Ascending aorta (tissue), 2 donors: ENCODE results near the gene CELA1. TPM values are rescaled to one million over a fixed set of nuclear protein-coding genes. Genes with fewer than 3 reads are reported as not detected.

Experiments
- DNase-seq, 2 donors: peaks; one replicate each; pipeline ENCODE4 v3.0.0-alpha.2; 2019; ENCODE audit warnings: low spot score in 2 of 2
- H3K27ac ChIP-seq, 2 donors: fragments of 200-600 bp; sonication (generic); one replicate each; pipeline ENCODE4 v1.5.1; 2016 to 2017; ENCODE audit warnings: mild to moderate bottlenecking in 1 of 2
- H3K27me3 ChIP-seq: fragments of 200-600 bp; sonication (generic); one replicate; pipeline ENCODE4 v1.5.1; 2017
- H3K36me3 ChIP-seq, 2 donors: fragments of 200-600 bp; sonication (generic); one replicate each; pipeline ENCODE4 v1.5.1; 2016
- H3K4me1 ChIP-seq, 2 donors: fragments of 200-600 bp; sonication (generic); one replicate each; pipeline ENCODE4 v1.5.1; 2016 to 2017; ENCODE audit warnings: mild to moderate bottlenecking in 1 of 2
- H3K4me3 ChIP-seq, 2 donors: fragments of 200-600 bp; sonication (generic); one replicate each; pipeline ENCODE4 v1.5.1; 2016 to 2017; ENCODE audit warnings: mild to moderate bottlenecking in 1 of 2
- H3K9me3 ChIP-seq, 2 donors: fragments of 200-600 bp; sonication (generic); one replicate each; pipeline ENCODE4 v1.5.1; 2016
- intact Hi-C: fragments of 100-400 bp; cut with DNase I; formaldehyde crosslinking; loops from one replicate; pipeline ENCODE4 v1.15.1; 2023
- total RNA-seq: library from RNA; depleted of rRNA; stranded (reverse); fragments of >200 nt; gene quantifications from one replicate; pipeline ENCODE4 v1.1.0, GENCODE V29; 2016
- TF ChIP-seq, protein P1 (sequence below), 3 experiments: fragments of 200-600 bp in 2 of 3; fragments of 450-650 bp in 1 of 3; sonication (generic) in 2 of 3; IDR thresholded peaks; one replicate each; pipeline ENCODE4 v1.5.1; 2016 to 2019; ENCODE audit warnings: antibody characterized with exemption in 3 of 3, mild to moderate bottlenecking in 1 of 3, moderate library complexity in 1 of 3

Gene CELA1
- total RNA-seq, 1 donor from 2014 or later, result not detected

DNA sequence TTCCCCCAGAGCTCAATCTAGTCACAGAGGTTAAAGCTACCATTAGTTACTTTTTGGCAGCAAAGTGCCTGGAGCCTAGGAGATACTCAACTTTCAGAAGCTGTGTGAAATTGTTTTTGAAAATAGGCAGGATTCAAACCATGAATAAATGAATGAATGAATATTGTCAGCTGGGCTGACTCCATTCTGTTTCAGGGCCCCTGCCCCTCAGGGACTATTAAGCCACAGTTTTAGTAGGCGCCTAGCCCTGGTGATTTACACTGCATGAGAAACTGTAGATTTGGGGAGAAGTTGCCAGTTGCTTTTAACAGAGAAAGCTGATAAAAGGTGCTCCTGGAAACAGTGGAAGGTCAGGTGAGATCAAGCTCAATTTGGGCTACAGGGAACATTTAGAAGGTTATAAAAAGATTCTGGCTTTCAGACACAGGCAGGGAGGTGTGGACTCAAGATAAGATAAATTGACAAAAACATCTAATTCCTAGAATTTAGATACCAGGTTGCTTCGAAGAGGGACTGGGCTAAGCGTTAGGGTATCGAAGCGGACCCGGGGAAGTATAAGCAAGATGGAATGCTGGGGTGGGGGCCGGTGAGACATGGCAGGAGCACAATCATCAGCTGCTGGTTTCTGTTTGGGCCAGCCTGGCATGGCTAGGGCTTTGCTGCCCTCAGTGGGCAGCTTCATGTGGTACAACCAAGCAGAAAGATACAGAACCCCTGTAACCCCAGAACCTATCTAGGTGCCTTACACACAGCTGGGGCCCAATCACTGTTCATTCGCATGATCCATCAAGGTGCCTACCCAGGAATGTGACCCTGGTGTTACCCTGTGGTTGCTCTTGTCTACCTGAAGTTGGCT, 14.9 kb upstream of the CELA1 start:
- Histone ChIP-seq H3K4me3 (no peak overlapping the region), H3K9me3 (no peaks in the 10 kb centered on the region), H3K4me1 (no peaks in the 10 kb centered on the region), H3K27ac (no peak overlapping the region), H3K27me3 (no peaks in the 10 kb centered on the region), H3K36me3 (no peaks in the 10 kb centered on the region)
- intact Hi-C loops, result no loop called here
- TF ChIP-seq, protein P1, sequence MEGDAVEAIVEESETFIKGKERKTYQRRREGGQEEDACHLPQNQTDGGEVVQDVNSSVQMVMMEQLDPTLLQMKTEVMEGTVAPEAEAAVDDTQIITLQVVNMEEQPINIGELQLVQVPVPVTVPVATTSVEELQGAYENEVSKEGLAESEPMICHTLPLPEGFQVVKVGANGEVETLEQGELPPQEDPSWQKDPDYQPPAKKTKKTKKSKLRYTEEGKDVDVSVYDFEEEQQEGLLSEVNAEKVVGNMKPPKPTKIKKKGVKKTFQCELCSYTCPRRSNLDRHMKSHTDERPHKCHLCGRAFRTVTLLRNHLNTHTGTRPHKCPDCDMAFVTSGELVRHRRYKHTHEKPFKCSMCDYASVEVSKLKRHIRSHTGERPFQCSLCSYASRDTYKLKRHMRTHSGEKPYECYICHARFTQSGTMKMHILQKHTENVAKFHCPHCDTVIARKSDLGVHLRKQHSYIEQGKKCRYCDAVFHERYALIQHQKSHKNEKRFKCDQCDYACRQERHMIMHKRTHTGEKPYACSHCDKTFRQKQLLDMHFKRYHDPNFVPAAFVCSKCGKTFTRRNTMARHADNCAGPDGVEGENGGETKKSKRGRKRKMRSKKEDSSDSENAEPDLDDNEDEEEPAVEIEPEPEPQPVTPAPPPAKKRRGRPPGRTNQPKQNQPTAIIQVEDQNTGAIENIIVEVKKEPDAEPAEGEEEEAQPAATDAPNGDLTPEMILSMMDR (IDR thresholded peaks at IDR 0.05), result no peak
- DNase-seq, result no peak

DNA sequence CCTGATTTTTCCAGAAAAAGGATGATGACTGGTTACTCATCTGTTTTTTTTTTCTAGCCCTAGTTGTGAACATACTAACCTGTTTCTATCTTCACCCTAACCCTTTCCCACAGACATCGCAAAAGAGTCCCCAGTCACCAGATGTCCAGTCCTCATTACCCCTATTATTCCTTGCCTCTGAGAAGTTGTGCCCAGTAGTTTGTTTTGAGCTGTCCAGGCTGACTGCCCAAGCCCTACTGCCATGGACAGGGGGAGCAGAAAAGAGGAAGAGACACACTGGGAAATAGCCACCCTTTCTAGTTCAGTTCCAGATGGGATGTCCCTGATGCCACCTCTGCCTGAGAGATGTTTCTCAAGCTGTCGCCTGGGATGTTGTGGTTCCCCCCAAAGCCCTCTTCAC, 13.8 kb upstream of the CELA1 start:
- intact Hi-C loops, result no loop called here
- Histone ChIP-seq H3K27me3 (no peaks in the 10 kb centered on the region), H3K4me1 (no peaks in the 10 kb centered on the region), H3K9me3 (no peaks in the 10 kb centered on the region), H3K4me3 (no peak overlapping the region), H3K27ac (no peak overlapping the region), H3K36me3 (no peaks in the 10 kb centered on the region)
- TF ChIP-seq, protein P1 (IDR thresholded peaks at IDR 0.05), result no peak
- no peak for DNase-seq

DNA sequence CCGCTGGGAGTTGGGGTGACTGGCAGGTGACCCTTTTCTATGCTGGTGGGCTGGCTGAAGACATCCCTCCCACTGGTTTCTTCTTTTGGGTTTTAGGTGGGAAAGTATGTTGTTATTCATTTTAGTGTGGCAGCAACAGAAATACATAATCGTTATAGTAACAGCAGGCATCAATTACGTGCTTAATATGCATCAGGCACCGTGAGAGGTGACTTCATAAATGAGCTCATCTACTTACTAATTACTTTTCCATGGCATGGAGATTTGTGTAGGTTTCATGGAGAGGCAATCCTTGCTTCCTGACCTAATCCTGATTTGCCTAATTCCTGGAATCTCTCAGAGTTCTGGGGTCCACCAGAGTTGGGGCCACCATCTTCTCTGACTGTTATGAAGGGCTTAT, 13.4 kb upstream of the CELA1 start:
- no peaks in the 10 kb centered on the region for H3K9me3 ChIP-seq
- intact Hi-C loops, result no loop called here
- H3K4me1 ChIP-seq, result no peaks in the 10 kb centered on the region
- no peaks in the 10 kb centered on the region for H3K27me3 ChIP-seq
- DNase-seq, result no peak
- H3K27ac ChIP-seq, result no peak overlapping the region
- no peak overlapping the region for H3K4me3 ChIP-seq
- TF ChIP-seq, protein P1 (IDR thresholded peaks at IDR 0.05), result no peak
- no peaks in the 10 kb centered on the region for H3K36me3 ChIP-seq

DNA sequence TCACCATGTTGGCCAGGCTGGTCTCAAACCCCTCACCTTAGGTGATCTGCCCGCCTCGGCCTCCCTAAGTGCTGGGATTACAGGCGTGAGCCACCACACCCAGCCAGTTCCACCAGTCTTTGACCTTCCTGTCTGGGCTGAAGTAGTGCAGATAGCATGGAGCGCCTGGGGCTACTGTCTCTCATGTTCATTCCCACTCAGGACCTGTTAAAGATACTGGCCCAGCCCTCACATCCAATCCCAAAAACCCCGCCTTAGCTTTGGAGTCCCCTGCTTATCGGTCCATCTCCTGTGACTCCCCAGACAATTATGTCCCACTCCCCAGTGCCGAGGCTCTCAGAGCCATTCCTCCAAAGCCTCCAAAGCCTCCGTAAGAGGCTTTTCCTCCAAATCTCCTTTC, 12.0 kb upstream of the CELA1 start:
- H3K4me3 ChIP-seq, result no peak overlapping the region
- H3K9me3 ChIP-seq, result no peaks in the 10 kb centered on the region
- no peaks in the 10 kb centered on the region for H3K4me1 ChIP-seq
- no peaks in the 10 kb centered on the region for H3K27me3 ChIP-seq
- no peak for DNase-seq
- TF ChIP-seq, protein P1 (IDR thresholded peaks at IDR 0.05), result no peak
- H3K27ac ChIP-seq, result no peak overlapping the region
- H3K36me3 ChIP-seq, result no peaks in the 10 kb centered on the region
- intact Hi-C loops, result no loop called here

DNA sequence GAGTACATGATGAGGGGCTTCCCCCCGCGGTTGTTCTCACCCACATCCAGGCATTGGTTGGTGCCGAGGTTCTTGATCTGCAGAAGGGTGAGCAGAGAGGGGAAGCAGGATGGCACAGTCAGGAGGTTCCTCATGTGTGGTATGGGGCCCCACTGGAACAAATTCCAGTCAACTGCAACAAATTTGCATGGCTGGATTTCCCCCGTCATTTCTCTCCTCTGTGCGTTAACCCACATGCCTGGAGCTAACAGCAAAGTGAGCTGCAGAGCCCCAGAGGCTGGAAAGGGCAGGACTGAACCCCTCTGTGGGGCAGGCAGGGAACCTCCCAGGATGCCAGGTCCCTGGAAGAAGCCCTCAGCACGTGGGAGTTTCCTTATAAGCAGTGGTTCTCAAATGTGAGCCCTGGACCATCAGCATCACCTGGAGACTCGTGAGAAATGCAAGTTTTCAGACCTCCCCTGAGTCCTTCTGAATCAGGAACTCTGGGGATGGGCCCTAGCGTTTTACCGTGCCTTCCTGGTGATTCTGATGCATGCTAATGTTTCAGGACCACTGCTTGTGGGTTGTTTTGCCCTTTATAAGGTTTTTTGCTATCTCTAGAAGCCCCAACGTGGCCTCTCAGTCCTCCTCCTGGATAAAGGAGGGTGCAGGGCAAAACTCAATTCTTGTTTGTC, 11.0 kb upstream of the CELA1 start:
- intact Hi-C loops, result no loop called here
- H3K9me3 ChIP-seq, result no peaks in the 10 kb centered on the region
- H3K27me3 ChIP-seq, result no peaks in the 10 kb centered on the region
- H3K4me3 ChIP-seq, result no peak overlapping the region
- TF ChIP-seq, protein P1 (IDR thresholded peaks at IDR 0.05), result no peak
- no peak overlapping the region for H3K27ac ChIP-seq
- H3K4me1 ChIP-seq, result no peaks in the 10 kb centered on the region
- H3K36me3 ChIP-seq, result no peaks in the 10 kb centered on the region
- no peak for DNase-seq
